Stimulated activated effector memory CD8-positive, alpha-beta T cell treated with anti-CD3 and anti-CD28 coated beads, Interleukin-12 subunit alpha, Interleukin-12 subunit beta, amount 100 ng/mL, for 72 hours (primary cell): ENCODE data around the gene PPP2R5E.
"Not testable (repeated sequence)": the region's sequence is repeated elsewhere in the genome, so short reads cannot be mapped to it uniquely, and the experiment has no call there.

Experiments
- ATAC-seq: fragments of 150-1000 bp; cut with Tn5 transposase; 2 replicates; pipeline ENCODE4 v1.10.0; 2021
- DNase-seq, 2 donors: peaks; one replicate each; pipeline ENCODE4 v3.0.0; 2021 to 2022; ENCODE audit warnings: low spot score in 2 of 2
- H3K27ac Mint-ChIP-seq: one replicate; pipeline ENCODE4 v1.8.0; 2022; ENCODE audit warnings: mild to moderate bottlenecking, mixed read lengths
- H3K36me3 Mint-ChIP-seq: one replicate; pipeline ENCODE4 v1.8.0; 2022; ENCODE audit warnings: mild to moderate bottlenecking, mixed read lengths
- H3K4me1 Mint-ChIP-seq: one replicate; pipeline ENCODE4 v1.8.0; 2022; ENCODE audit warnings: mixed read lengths
- H3K4me3 Mint-ChIP-seq: one replicate; pipeline ENCODE4 v1.8.0; 2022; ENCODE audit warnings: mild to moderate bottlenecking, mixed read lengths
- H3K9me3 Mint-ChIP-seq: one replicate; pipeline ENCODE4 v1.8.0; 2022; ENCODE audit warnings: mixed read lengths

The PPP2R5E gene

GRCh38 chr14:63543000-63543825, at the start of gene PPP2R5E:
Gene PPP2R5E (minus strand): TSS chr14:63543377. CDS start chr14:63539685, 3,692 bp downstream.
- no peaks in the 10 kb centered on the region for H3K9me3 Mint-ChIP-seq
- H3K27ac Mint-ChIP-seq: peak within 1 kb of the TSS; percentile 96
- peaks cover 37% of the 10 kb centered on the region for H3K36me3 Mint-ChIP-seq
- DNase-seq (peak; percentile 89 to 98), ATAC-seq (peak; percentile 99)
- peaks cover 32% of the 10 kb centered on the region for H3K4me1 Mint-ChIP-seq
- H3K4me3 Mint-ChIP-seq: peak within 1 kb of the TSS; percentile 97

GRCh38 chr14:63583046-63583445, 39.9 kb upstream of the PPP2R5E start:
- H3K4me1 Mint-ChIP-seq, ATAC-seq, DNase-seq, H3K4me3 Mint-ChIP-seq, H3K9me3 Mint-ChIP-seq, H3K36me3 Mint-ChIP-seq, H3K27ac Mint-ChIP-seq: not testable (repeated sequence)

DNA sequence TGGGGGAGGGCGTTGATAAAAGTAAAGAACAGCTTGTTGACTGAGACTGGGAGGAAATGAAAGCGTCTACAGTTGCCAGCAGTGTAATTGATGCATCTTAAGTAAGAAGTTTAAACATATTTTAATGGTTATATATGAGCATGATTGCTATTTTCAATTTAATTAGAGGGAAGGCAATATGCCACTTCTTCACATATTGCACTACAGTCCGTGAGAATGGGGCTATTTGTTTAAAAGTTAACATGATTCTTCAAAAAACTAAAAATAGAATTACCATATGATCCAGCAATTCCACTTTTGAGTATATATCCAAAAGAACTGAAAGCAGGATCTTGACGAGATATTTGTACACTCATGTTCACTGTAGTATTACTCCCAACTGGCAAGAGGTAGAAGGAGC, 38.3 kb upstream of the PPP2R5E start:
- ATAC-seq (no peak), DNase-seq (no peak)
- H3K9me3 Mint-ChIP-seq: no peaks in the 10 kb centered on the region
- no peaks in the 10 kb centered on the region for H3K4me1 Mint-ChIP-seq
- H3K36me3 Mint-ChIP-seq: no peaks in the 10 kb centered on the region
- H3K27ac Mint-ChIP-seq: no peak overlapping the region
- no peak overlapping the region for H3K4me3 Mint-ChIP-seq

DNA sequence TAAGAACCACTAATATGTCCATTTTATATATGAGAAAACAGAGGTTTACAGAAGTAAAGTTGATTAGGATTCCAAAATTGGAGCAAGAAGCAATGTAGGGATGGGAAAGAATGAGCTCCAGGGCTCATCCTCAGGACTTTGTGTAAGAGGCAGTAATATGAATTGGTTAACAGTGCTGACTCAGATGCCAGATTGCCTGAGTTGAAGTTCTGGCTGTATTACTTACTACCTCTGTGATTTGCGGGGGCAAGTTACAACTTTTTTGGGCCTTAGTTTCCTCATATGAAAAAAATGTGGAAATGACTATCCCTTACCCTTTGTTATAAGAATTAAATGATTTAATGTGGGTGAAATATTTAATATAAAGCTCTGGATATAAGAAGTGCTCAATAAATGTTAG, 35.1 kb upstream of the PPP2R5E start:
- no peak overlapping the region for H3K4me3 Mint-ChIP-seq
- ATAC-seq: no peak
- H3K36me3 Mint-ChIP-seq: no peaks in the 10 kb centered on the region
- no peaks in the 10 kb centered on the region for H3K4me1 Mint-ChIP-seq
- H3K27ac Mint-ChIP-seq: no peak overlapping the region
- DNase-seq: no peak
- H3K9me3 Mint-ChIP-seq: no peaks in the 10 kb centered on the region

GRCh38 chr14:63573581-63573980, 30.4 kb upstream of the PPP2R5E start:
- H3K9me3 Mint-ChIP-seq: no peaks in the 10 kb centered on the region
- H3K4me1 Mint-ChIP-seq: no peaks in the 10 kb centered on the region
- no peaks in the 10 kb centered on the region for H3K36me3 Mint-ChIP-seq
- DNase-seq (no peak), ATAC-seq (no peak)
- no peak overlapping the region for H3K4me3 Mint-ChIP-seq
- no peak overlapping the region for H3K27ac Mint-ChIP-seq

GRCh38 chr14:63565448-63565847, 22.3 kb upstream of the PPP2R5E start:
- ATAC-seq (no peak), DNase-seq (no peak)
- Mint-ChIP-seq H3K36me3 (no peaks in the 10 kb centered on the region), H3K27ac (no peak overlapping the region), H3K4me3 (no peak overlapping the region), H3K9me3 (no peaks in the 10 kb centered on the region), H3K4me1 (no peaks in the 10 kb centered on the region)

DNA sequence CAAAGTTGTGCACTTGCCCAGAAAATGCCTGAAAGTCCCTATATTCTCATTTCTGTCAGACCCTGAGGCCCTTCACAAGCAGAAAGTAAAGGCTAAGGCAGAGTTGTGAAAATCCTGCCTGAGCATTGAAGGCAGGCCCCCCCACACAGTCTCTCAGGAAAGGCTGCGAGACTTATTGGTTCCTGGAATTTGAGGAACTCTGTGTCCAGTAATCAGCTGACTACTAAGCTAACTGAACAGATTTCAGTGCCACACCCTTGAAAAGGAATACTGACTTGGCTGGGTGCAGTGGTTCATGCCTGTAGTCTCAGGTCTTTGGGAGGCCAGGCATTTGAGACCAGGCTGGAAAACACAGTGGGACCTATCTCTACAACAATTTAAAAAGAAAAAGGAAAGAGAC, 21.1 kb upstream of the PPP2R5E start:
- H3K9me3 Mint-ChIP-seq: no peaks in the 10 kb centered on the region
- no peak overlapping the region for H3K27ac Mint-ChIP-seq
- no peak for DNase-seq
- no peaks in the 10 kb centered on the region for H3K36me3 Mint-ChIP-seq
- no peaks in the 10 kb centered on the region for H3K4me1 Mint-ChIP-seq
- H3K4me3 Mint-ChIP-seq: no peak overlapping the region
- no peak for ATAC-seq

- ATAC-seq (no peak), DNase-seq (no peak)
- no peaks in the 10 kb centered on the region for H3K36me3 Mint-ChIP-seq
- H3K27ac Mint-ChIP-seq: no peak overlapping the region
- H3K4me1 Mint-ChIP-seq: no peaks in the 10 kb centered on the region
- H3K9me3 Mint-ChIP-seq: no peaks in the 10 kb centered on the region
- no peak overlapping the region for H3K4me3 Mint-ChIP-seq
Observed at GRCh38 chr14:63563370-63564026, 20.3 kb upstream of the PPP2R5E start.

DNA sequence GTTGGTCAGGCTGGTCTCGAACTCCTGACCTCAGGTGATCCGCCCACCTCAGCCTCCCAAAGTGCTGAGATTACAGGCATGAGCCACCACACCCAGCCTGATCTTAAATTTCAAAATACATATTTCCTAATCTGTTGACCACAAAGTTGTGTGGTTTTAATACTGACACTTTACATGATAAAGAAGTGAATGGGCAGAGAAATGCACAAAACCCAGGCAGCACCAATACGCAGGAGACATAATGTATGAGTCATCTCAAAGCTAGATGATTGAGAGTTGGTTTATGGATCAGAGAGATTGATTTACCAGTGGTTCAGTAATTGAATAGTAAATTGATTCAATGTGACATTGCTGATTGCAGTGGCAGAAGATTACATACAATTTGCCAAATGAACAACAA, 19.2 kb upstream of the PPP2R5E start:
- Mint-ChIP-seq H3K9me3 (no peaks in the 10 kb centered on the region), H3K36me3 (no peaks in the 10 kb centered on the region), H3K27ac (no peak overlapping the region), H3K4me1 (no peaks in the 10 kb centered on the region), H3K4me3 (no peak overlapping the region)
- DNase-seq (no peak), ATAC-seq (no peak)

GRCh38 chr14:63555572-63555971, 12.4 kb upstream of the PPP2R5E start:
- no peak overlapping the region for H3K4me3 Mint-ChIP-seq
- DNase-seq (no peak), ATAC-seq (peak; percentile 62)
- no peak overlapping the region for H3K27ac Mint-ChIP-seq
- H3K36me3 Mint-ChIP-seq: no peaks in the 10 kb centered on the region
- H3K9me3 Mint-ChIP-seq: no peaks in the 10 kb centered on the region
- peaks cover 6% of the 10 kb centered on the region for H3K4me1 Mint-ChIP-seq

DNA sequence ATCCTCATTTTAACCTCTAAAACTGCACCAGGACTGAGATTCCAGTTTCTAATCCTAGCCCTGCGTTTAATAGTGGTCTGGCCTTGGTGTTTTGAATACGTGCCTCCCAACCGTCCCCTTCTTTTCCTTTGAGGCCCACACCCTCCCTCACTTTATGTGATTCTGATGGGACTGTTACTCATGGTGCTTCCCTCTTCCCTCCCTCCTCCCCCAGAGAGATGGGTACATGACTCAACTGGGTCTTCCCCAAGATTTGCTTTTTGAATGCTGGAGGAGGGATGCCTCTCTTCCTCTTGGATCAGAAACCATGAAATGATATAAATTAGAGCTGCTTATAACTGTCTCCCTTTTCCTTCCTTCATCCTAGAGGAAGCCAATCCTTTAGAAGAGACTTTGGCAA, 8.2 kb upstream of the PPP2R5E start:
- peak; percentile 50 for ATAC-seq
- Mint-ChIP-seq H3K36me3 (no peaks in the 10 kb centered on the region), H3K4me3 (no peak overlapping the region), H3K9me3 (no peaks in the 10 kb centered on the region), H3K4me1 (peaks cover 6% of the 10 kb centered on the region), H3K27ac (no peak overlapping the region)
- DNase-seq: no peak

DNA sequence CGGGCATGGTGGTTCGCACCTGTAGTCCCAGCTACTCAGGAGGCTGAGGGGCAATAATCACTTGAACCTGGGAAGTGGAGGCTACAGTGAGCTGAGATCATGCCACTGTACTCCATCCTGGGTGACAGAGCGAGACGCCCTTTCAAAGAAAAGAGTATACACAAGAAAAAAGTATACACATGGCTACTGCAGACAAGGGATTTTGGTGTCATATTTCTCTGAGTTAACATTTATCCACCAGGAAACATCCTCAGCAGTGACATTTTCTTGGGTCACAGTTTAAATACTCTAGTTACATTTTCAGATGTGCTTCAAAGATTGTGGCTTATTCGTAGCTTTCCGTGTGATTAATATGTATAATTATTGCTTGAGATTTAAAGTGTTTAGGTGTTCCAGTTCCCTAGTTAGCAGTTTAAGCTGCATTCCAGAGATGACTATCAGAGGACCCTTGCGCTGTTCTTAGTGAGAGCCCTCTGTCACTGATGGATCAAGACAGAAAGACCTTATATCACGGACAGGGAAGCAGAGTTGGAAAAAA, 4.7 kb upstream of the PPP2R5E start:
- no peaks in the 10 kb centered on the region for H3K9me3 Mint-ChIP-seq
- ATAC-seq (no peak), DNase-seq (no peak)
- H3K4me3 Mint-ChIP-seq: no peak overlapping the region
- H3K27ac Mint-ChIP-seq: no peak overlapping the region
- H3K4me1 Mint-ChIP-seq: peaks cover 11% of the 10 kb centered on the region
- peaks cover 8% of the 10 kb centered on the region for H3K36me3 Mint-ChIP-seq

DNA sequence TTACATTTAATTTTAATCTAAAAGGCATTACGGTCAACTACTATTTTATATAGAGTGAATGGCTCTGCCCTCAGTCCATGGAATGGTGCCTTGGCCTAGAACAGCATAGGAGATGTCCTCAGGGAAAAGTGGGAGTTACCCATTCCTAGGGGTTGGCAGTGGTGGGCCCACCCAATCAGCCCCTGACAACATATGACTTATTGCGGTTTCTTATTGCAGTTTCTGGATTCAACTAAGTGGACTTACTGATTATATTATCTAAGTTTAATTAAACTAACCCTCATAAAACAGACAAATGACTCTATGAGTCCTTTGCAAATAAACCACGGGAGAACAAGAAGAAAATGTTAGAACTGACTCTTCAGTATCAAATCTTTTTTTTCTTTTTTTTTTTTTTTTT, 2.3 kb upstream of the PPP2R5E start:
- ATAC-seq (no peak), DNase-seq (no peak)
- peaks cover 23% of the 10 kb centered on the region for H3K4me1 Mint-ChIP-seq
- no peak overlapping the region for H3K27ac Mint-ChIP-seq
- H3K9me3 Mint-ChIP-seq: no peaks in the 10 kb centered on the region
- H3K4me3 Mint-ChIP-seq: no peak overlapping the region
- H3K36me3 Mint-ChIP-seq: peaks cover 15% of the 10 kb centered on the region

- Mint-ChIP-seq H3K9me3 (no peaks in the 10 kb centered on the region), H3K4me1 (peaks cover 23% of the 10 kb centered on the region), H3K4me3 (peak overlapping the region; percentile 97), H3K27ac (no peak overlapping the region), H3K36me3 (peaks cover 21% of the 10 kb centered on the region)
- DNase-seq (no peak), ATAC-seq (no peak)
Observed at GRCh38 chr14:63544591-63545299, 1.6 kb upstream of the PPP2R5E start.

DNA sequence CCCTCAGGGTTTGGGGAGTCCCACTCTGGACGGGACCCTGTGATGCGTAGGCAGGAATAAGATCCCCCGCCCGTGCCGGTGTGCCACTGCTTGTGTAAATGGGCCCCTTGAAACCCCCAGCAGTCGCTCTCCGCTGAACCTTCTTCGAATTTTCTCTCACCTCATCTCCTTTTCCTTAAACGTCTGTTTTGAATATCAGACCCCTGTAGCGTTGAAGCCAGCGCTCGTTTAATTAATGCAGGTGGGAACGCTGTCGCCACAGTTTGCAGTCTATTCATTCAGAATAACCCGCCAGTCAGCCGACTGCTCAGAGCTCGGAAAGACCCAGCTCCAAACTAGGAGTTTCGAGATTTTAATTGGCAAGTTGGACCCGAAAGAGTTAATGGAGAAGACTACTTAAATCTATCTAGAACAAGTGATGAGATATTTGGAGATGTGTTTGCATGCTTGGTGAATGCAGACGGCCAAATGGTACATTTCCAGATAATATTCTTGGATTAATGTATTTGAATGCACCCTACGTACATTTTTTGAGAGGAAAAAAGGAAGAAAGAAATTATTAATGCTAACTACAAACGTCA, 739 bp upstream of the PPP2R5E start:
- ATAC-seq: no peak

More for the DNA sequence above, 739 bp upstream of the PPP2R5E start:
- Mint-ChIP-seq H3K9me3 (no peaks in the 10 kb centered on the region), H3K4me3 (peak overlapping the region; percentile 97), H3K27ac (peak overlapping the region; percentile 96), H3K36me3 (peaks cover 30% of the 10 kb centered on the region), H3K4me1 (peaks cover 32% of the 10 kb centered on the region)
- no peak for DNase-seq
